SK-N-MC (cell line): Measurements from ENCODE around the gene SCML1.

Experiments used
- EZH2 ChIP-seq: fragments of 200-600 bp; sonication (generic); IDR thresholded peaks from one replicate; pipeline ENCODE4 v1.6.1; 2017; ENCODE audit warnings: antibody characterized with exemption
- FOXP2 ChIP-seq: optimal IDR thresholded peaks from 2 replicates; pipeline ENCODE3; 2011; ENCODE audit warnings: mild to moderate bottlenecking, moderate library complexity; ENCODE audit not compliant: insufficient read depth; ENCODE audit errors: extremely low read length, control extremely low read depth
- POLR2AphosphoS5 ChIP-seq: IDR thresholded peaks from 2 replicates; pipeline ENCODE4 v1.6.1; 2012; ENCODE audit warnings: mild to moderate bottlenecking, low read depth, low read length, borderline replicate concordance

DNA sequence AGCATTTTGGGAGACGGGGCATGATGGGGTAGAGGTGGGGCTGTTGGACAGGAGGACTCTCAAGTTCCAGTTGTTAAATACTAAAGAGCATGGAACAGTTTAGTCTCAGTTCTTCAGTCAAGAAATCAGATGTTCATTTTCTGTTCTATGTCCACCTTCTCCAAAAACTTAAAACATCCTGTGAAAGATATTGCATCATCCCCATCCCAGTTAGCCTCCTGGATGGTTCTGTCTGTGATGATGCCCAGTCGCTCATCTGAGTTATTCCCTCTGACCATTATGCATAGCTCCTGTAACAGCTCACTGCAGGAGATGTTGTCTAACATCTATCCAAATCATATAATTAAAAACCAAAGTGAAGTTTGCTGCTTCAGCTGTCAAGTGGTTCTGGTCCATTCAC, 32.1 kb upstream of the SCML1 start:
- TF ChIP-seq POLR2AphosphoS5 (no peak), EZH2 (no peak), FOXP2 (no peak)
